Tibial nerve (tissue), 4 donors: ENCODE measurements around the gene ATOSA. TPM values are rescaled to one million over a fixed set of nuclear protein-coding genes. Genes with fewer than 3 reads are reported as not detected.

Source experiments
- DNase-seq, 2 donors: peaks; one replicate each; pipeline ENCODE4 v3.0.0-alpha.2; 2019; ENCODE audit warnings: low spot score in 2 of 2
- H3K27ac ChIP-seq, 4 donors: fragments of 200-600 bp; sonication (generic) in 3 of 4; one replicate each; pipeline ENCODE4 v1.5.1; 2017 to 2019; ENCODE audit warnings: mild to moderate bottlenecking in 1 of 4
- H3K27me3 ChIP-seq, 2 donors: fragments of 200-600 bp; sonication (generic) in 1 of 2; one replicate each; pipeline versions ENCODE4 v1.5.1 to v1.6.0; 2017 to 2019
- H3K36me3 ChIP-seq, 3 donors: fragments of 200-600 bp; sonication (generic); one replicate each; pipeline ENCODE4 v1.5.1; 2018 to 2019
- H3K4me1 ChIP-seq, 4 donors: fragments of 200-600 bp; sonication (generic) in 3 of 4; one replicate each; pipeline ENCODE4 v1.5.1; 2017 to 2019
- H3K4me3 ChIP-seq, 4 donors: fragments of 200-600 bp; sonication (generic) in 3 of 4; one replicate each; pipeline ENCODE4 v1.5.1; 2017 to 2019; ENCODE audit warnings: mild to moderate bottlenecking in 1 of 4, moderate library complexity in 1 of 4
- H3K9me3 ChIP-seq, 4 donors: fragments of 200-600 bp; sonication (generic) in 3 of 4; one replicate each; pipeline ENCODE4 v1.5.1; 2017 to 2019
- CTCF ChIP-seq, 5 experiments: fragments of 200-600 bp in 3 of 5; fragments of 450-650 bp in 2 of 5; sonication (generic) in 3 of 5; IDR thresholded peaks; one replicate each; pipeline ENCODE4 v1.5.1; 2016 to 2019; ENCODE audit warnings: antibody characterized with exemption in 5 of 5, mild to moderate bottlenecking in 3 of 5, moderate library complexity in 2 of 5
- EP300 ChIP-seq, 2 donors: sonication (generic); formaldehyde crosslinking; IDR thresholded peaks; one replicate each; pipeline ENCODE4 v1.6.1; 2017; ENCODE audit warnings: antibody characterized with exemption in 2 of 2, mild to moderate bottlenecking in 1 of 2
- POLR2A ChIP-seq, 2 donors: fragments of 450-650 bp; IDR thresholded peaks; one replicate each; pipeline ENCODE4 v1.6.1; 2017; ENCODE audit warnings: antibody characterized with exemption in 2 of 2, mild to moderate bottlenecking in 2 of 2, moderate library complexity in 2 of 2
- WGBS, 2 donors: methylation state at CpG; one replicate each; pipeline ENCODE4 v1.1.5; 2018; 5-methylcytosine and 5-hydroxymethylcytosine counted together
- total RNA-seq, 4 donors: library from RNA; depleted of rRNA; stranded (reverse); fragments of >200 nt; gene quantifications; one replicate each; pipeline ENCODE4 v1.1.0, GENCODE V29; 2016

The ATOSA gene
- total RNA-seq, 4 donors from 2014 or later: 64.5 to 98.8 (median 88.5) TPM

DNA sequence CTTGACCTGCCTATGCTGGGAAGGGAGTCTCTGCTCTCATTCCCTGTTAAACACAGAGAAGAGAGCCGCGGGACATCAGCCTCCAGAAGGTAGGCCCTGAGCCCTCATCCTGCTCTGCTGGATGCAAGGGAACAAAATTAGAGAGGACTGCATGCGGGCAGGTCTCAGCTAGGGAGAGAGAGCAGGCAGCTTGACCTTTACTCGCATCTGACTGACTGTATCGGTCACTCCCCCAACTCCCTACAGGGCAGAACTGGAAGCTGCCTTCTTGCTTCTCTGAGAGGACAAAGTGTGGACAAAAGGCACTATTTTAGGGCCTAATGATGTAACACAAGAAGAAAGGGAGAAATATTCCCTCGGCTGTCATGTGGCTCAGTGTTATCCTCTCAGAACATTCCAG, 38.7 kb upstream of the ATOSA start:
- TF ChIP-seq CTCF (IDR thresholded peaks at IDR 0.05) (no peak), POLR2A (IDR thresholded peaks at IDR 0.05) (no peak), EP300 (IDR thresholded peaks at IDR 0.05) (no peak)
- no peaks in the 10 kb centered on the region for H3K36me3 ChIP-seq
- H3K27ac ChIP-seq: no peak overlapping the region
- no peaks in the 10 kb centered on the region for H3K27me3 ChIP-seq
- DNase-seq: no peak
- no peak overlapping the region for H3K4me3 ChIP-seq
- no peaks in the 10 kb centered on the region for H3K4me1 ChIP-seq
- no peaks in the 10 kb centered on the region for H3K9me3 ChIP-seq
- 69 to 72% methylated on average over 6 of the region's 6 CpGs for WGBS, 2 donors

DNA sequence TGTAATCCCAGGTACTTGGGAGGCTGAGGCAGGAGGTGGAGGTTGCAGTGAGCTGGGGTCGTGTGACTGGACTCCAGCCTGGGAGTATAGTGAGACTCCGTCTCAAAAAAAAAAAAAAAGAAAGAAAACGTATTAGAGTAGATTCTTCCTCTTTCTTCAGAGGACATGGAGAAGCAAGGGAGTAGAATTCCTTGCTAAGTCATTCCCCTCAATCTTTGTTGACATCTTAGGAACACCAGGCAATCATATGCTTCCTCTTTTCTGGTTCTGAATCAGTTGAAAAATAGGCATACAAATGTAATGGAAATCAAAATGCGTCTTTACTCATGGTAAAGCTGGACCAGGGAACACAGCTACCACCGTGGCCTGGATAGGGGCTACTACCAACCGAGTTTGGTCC, 38.3 kb upstream of the ATOSA start:
- no peaks in the 10 kb centered on the region for H3K36me3 ChIP-seq
- H3K9me3 ChIP-seq: no peaks in the 10 kb centered on the region
- no peaks in the 10 kb centered on the region for H3K27me3 ChIP-seq
- DNase-seq: no peak
- no peaks in the 10 kb centered on the region for H3K4me1 ChIP-seq
- H3K27ac ChIP-seq: no peak overlapping the region
- 85 to 86% methylated on average over 6 of the region's 6 CpGs for WGBS, 2 donors
- no peak overlapping the region for H3K4me3 ChIP-seq
- no peak for TF ChIP-seq EP300 (IDR thresholded peaks at IDR 0.05)
- no peak for TF ChIP-seq CTCF (IDR thresholded peaks at IDR 0.05)
- no peak for TF ChIP-seq POLR2A (IDR thresholded peaks at IDR 0.05)

DNA sequence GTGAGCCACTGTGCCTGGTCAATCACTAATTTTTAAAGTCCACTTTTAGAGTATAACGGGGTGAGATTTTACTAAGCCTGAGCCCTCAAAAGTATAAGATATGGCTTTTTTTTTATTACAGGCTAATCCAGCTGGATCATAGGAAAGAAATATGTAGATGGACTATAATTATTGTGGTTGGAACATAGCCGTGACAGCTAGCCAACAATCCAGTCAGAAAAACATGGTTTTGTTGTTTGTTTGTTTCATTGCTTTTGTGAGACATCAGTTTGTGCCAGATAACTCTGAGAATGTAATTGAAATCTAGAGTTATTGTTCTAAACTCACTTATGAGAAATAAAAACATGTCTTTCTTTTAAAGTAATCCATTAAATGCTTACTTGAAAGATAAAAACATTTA, 37.3 kb upstream of the ATOSA start:
- H3K4me3 ChIP-seq: no peak overlapping the region
- no peaks in the 10 kb centered on the region for H3K4me1 ChIP-seq
- no peak for DNase-seq
- no peaks in the 10 kb centered on the region for H3K9me3 ChIP-seq
- 33 to 62% methylated on average over 2 of the region's 2 CpGs for WGBS, 2 donors
- no peak overlapping the region for H3K27ac ChIP-seq
- no peak for TF ChIP-seq POLR2A (IDR thresholded peaks at IDR 0.05)
- no peak for TF ChIP-seq CTCF (IDR thresholded peaks at IDR 0.05)
- no peak for TF ChIP-seq EP300 (IDR thresholded peaks at IDR 0.05)
- no peaks in the 10 kb centered on the region for H3K27me3 ChIP-seq
- H3K36me3 ChIP-seq: no peaks in the 10 kb centered on the region

GRCh38 chr15:52715411-52715810, 36.2 kb upstream of the ATOSA start:
- H3K36me3 ChIP-seq: no peaks in the 10 kb centered on the region
- no peak overlapping the region for H3K27ac ChIP-seq
- TF ChIP-seq EP300 (IDR thresholded peaks at IDR 0.05) (no peak), POLR2A (IDR thresholded peaks at IDR 0.05) (no peak), CTCF (IDR thresholded peaks at IDR 0.05) (no peak)
- WGBS, 2 donors: 67 to 71% methylated on average over 5 of the region's 5 CpGs
- H3K27me3 ChIP-seq: no peaks in the 10 kb centered on the region
- no peak overlapping the region for H3K4me3 ChIP-seq
- no peak for DNase-seq
- H3K9me3 ChIP-seq: no peaks in the 10 kb centered on the region
- H3K4me1 ChIP-seq: no peaks in the 10 kb centered on the region

DNA sequence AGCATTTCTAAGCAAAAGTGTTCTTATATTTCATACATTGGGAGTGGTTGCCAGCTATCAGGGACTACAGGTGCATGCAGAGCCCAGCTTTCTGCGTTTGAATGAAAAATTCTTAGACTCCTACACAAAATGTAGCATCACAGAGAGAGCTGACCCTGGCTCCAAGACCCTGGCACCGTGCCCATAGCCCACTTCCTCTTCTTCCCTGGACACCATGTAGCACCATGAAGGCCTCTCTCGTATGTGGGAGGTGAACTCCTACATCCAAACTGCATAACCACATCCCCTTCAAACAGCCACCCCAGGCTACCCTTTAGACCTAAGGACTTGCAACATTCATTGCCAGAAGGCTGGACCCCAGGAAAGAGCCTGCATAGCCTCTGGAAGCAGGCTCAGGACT, 35.8 kb upstream of the ATOSA start:
- no peak for DNase-seq
- 40 to 56% methylated on average over 3 of the region's 3 CpGs for WGBS, 2 donors
- no peaks in the 10 kb centered on the region for H3K27me3 ChIP-seq

More for the DNA sequence above, 35.8 kb upstream of the ATOSA start:
- Histone ChIP-seq H3K36me3 (no peaks in the 10 kb centered on the region), H3K4me1 (no peaks in the 10 kb centered on the region), H3K4me3 (no peak overlapping the region), H3K9me3 (no peaks in the 10 kb centered on the region), H3K27ac (no peak overlapping the region)
- TF ChIP-seq EP300 (IDR thresholded peaks at IDR 0.05): no peak
- TF ChIP-seq POLR2A (IDR thresholded peaks at IDR 0.05): no peak
- TF ChIP-seq CTCF (IDR thresholded peaks at IDR 0.05): no peak
